Gastrocnemius medialis (tissue), 4 donors: ENCODE measurements around the gene EN1. TPM values are rescaled to one million over a fixed set of nuclear protein-coding genes. Genes with fewer than 3 reads are reported as not detected.
A peak's percentile ranks its signal among the peaks of the same experiment; 100 is the strongest.

Experiments
- ATAC-seq, 2 donors: fragments of 150-250 bp; one replicate each; pipeline ENCODE4 v1.9.1; 2016
- DNase-seq, 2 donors: peaks; one replicate each; pipeline ENCODE4 v3.0.0-alpha.2; 2019
- H3K27ac ChIP-seq, 4 donors: fragments of 200-600 bp; sonication (generic); 1 replicate in 1 of 4; 2 replicates in 3 of 4; pipeline ENCODE4 v1.5.1; 2016 to 2018; ENCODE audit warnings: mild to moderate bottlenecking in 2 of 4, moderate library complexity in 1 of 4
- H3K27me3 ChIP-seq, 3 donors: fragments of 200-600 bp; sonication (generic) in 2 of 3; 1 replicate in 1 of 3; 2 replicates in 2 of 3; pipeline versions ENCODE4 v1.5.1 to v1.6.0; 2016 to 2019; ENCODE audit warnings: mild to moderate bottlenecking in 1 of 3, moderate library complexity in 1 of 3
- H3K36me3 ChIP-seq, 2 donors: fragments of 200-600 bp; sonication (generic) in 1 of 2; one replicate each; pipeline ENCODE4 v1.5.1; 2017 to 2018
- H3K4me1 ChIP-seq, 2 donors: fragments of 200-600 bp; sonication (generic) in 1 of 2; one replicate each; pipeline ENCODE4 v1.5.1; 2016 to 2017; ENCODE audit warnings: mild to moderate bottlenecking in 2 of 2
- H3K4me3 ChIP-seq, 4 donors: fragments of 200-600 bp; sonication (generic) in 3 of 4; 1 replicate in 1 of 4; 2 replicates in 3 of 4; pipeline ENCODE4 v1.5.1; 2016 to 2019; ENCODE audit warnings: mild to moderate bottlenecking in 2 of 4
- H3K9me3 ChIP-seq, 3 donors: fragments of 200-600 bp; sonication (generic) in 2 of 3; 1 replicate in 1 of 3; 2 replicates in 2 of 3; pipeline ENCODE4 v1.5.1; 2016 to 2019
- POLR2A ChIP-seq, 2 donors: fragments of 450-650 bp; IDR thresholded peaks; one replicate each; pipeline ENCODE4 v1.6.1; 2017; ENCODE audit warnings: antibody characterized with exemption in 2 of 2, mild to moderate bottlenecking in 2 of 2, moderate library complexity in 2 of 2
- in situ Hi-C, 4 donors: fragments of 200-750 bp; cut with MboI; loops; one replicate each; pipeline versions ENCODE4 v1.15.0 to v1.8.0; 2017; ENCODE audit warnings: low sequenced_read_pairs in 4 of 4
- intact Hi-C: fragments of 100-400 bp; cut with DNase I; formaldehyde crosslinking; loops from one replicate; pipeline ENCODE4 v1.15.1; 2023; ENCODE audit warnings: low total_unique reads
- total RNA-seq, 4 donors: library from RNA; depleted of rRNA; stranded (reverse); fragments of >200 nt; gene quantifications; one replicate each; pipeline versions ENCODE4 v1.1.0 to v1.2.3, GENCODE V29; 2016
- TF ChIP-seq, protein P1 (sequence below), 5 experiments: fragments of 450-650 bp in 3 of 5; fragments of 200-600 bp in 2 of 5; sonication (generic) in 2 of 5; IDR thresholded peaks in 4 of 5; conservative IDR thresholded peaks in 1 of 5; 1 replicate in 4 of 5; 2 replicates in 1 of 5; pipeline ENCODE4 v1.5.1; 2016 to 2019; ENCODE audit warnings: antibody characterized with exemption in 5 of 5, mild to moderate bottlenecking in 3 of 5, moderate library complexity in 3 of 5

Gene EN1
- total RNA-seq, 4 donors from 2014 or later, result 3.9 to 11.0 (median 6.7) TPM

- H3K36me3 ChIP-seq, result no peaks in the 10 kb centered on the region
- no peaks in the 10 kb centered on the region for H3K9me3 ChIP-seq
- DNase-seq, result no peak
- intact Hi-C loops (loop anchor here (2.0 to 10.0 kb wide), 3 partner anchors 537 to 1035 kb away; partner anchors contain the start of genes DDX18 and PTPN4), in situ Hi-C loops (loop anchor here (5.0 to 25.0 kb wide), 6 partner anchors 85 to 812 kb away; no protein-coding TSS in a partner anchor)
- no peak for ATAC-seq
- H3K27ac ChIP-seq, result peak overlapping the region; percentile 92 to 97 (median 96)
- TF ChIP-seq, protein P1, sequence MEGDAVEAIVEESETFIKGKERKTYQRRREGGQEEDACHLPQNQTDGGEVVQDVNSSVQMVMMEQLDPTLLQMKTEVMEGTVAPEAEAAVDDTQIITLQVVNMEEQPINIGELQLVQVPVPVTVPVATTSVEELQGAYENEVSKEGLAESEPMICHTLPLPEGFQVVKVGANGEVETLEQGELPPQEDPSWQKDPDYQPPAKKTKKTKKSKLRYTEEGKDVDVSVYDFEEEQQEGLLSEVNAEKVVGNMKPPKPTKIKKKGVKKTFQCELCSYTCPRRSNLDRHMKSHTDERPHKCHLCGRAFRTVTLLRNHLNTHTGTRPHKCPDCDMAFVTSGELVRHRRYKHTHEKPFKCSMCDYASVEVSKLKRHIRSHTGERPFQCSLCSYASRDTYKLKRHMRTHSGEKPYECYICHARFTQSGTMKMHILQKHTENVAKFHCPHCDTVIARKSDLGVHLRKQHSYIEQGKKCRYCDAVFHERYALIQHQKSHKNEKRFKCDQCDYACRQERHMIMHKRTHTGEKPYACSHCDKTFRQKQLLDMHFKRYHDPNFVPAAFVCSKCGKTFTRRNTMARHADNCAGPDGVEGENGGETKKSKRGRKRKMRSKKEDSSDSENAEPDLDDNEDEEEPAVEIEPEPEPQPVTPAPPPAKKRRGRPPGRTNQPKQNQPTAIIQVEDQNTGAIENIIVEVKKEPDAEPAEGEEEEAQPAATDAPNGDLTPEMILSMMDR (IDR thresholded peaks at IDR 0.05 in 4 of 5, conservative IDR thresholded peaks at IDR 0.05 in 1 of 5), result no peak
- no peak for TF ChIP-seq POLR2A (IDR thresholded peaks at IDR 0.05)
- peaks cover 0 to 6% (median 0%) of the 10 kb centered on the region in 3 donors for H3K27me3 ChIP-seq
- peaks cover 0 to 10% of the 10 kb centered on the region in 2 donors for H3K4me1 ChIP-seq
- H3K4me3 ChIP-seq, result peak overlapping the region; percentile 56 to 93 (median 80)
Observed at GRCh38 chr2:118849226-118850167, 2.0 kb upstream of the EN1 start.

DNA sequence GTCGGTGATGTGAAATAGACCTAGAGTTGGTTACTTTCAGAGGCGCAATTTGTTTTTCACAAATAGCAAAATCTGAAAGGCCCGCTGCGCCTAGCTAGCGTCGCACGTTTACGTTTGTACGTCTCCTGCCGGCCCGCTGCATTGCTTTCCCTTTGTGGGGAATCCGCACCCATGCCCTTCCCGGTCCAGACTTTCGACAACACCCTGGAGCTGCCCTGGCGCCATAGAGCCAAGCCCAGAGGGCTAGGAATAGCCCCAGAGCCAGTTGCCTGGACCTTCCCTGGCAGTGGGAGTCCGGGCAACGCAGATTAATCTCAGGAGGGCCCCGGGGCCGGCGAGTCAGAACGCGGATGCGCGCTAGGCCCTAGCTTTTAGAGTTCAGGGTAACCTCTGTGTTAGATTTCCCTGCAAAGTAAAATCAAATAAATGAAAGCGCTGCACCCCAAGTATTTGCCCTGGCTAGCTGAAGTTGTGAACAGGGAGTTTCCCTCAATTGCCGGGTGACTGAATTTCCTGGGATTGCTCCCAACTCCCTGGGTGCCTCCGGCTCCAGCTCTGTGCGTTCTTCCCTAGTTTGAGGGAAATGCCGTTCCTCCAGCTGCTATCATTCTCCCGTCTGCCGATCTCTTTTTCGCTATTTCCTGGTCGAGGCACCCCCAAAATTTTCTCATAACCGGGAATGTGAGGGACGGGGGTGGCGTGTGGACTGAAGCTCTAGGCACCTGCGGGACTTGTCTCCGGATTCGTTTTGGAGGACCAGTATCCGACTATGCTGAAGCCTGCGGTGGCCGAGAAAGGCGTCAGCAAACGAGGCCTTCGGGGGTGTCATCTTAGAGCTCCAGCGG is 1.2 kb upstream of the EN1 start:
- Histone ChIP-seq H3K4me1 (peaks cover 7% of the 10 kb centered on the region in 2 donors), H3K36me3 (no peaks in the 10 kb centered on the region), H3K9me3 (no peaks in the 10 kb centered on the region), H3K27me3 (peaks cover 0 to 6% (median 0%) of the 10 kb centered on the region in 3 donors), H3K4me3 (peak overlapping the region; percentile 56 to 93 (median 80)), H3K27ac (peak overlapping the region; percentile 92 to 97 (median 96))
- intact Hi-C loops, result loop anchor here (5.0 kb wide), 1 partner anchor 909 kb away; the partner anchor contains the start of gene PTPN4
- TF ChIP-seq POLR2A (IDR thresholded peaks at IDR 0.05), result no peak
- TF ChIP-seq, protein P1 (IDR thresholded peaks at IDR 0.05 in 4 of 5, conservative IDR thresholded peaks at IDR 0.05 in 1 of 5), result no peak
- in situ Hi-C loops, result loop anchor here in 1 of 4 donors (10.0 kb wide), 1 partner anchor 534 kb away; no protein-coding TSS in a partner anchor
- peak; percentile 4 to 7 for ATAC-seq
- peak in 1 of 2 donors; percentile 76 for DNase-seq

- H3K27me3 ChIP-seq, result no peaks in the 10 kb centered on the region
- in situ Hi-C loops, result loop anchor here in 1 of 4 donors (10.0 kb wide), 1 partner anchor 533 kb away; no protein-coding TSS in a partner anchor
- ATAC-seq, result peak; percentile 46 to 52
Observed at GRCh38 chr2:118847762-118848172, 319 bp upstream of the EN1 start.

More at GRCh38 chr2:118847762-118848172, 319 bp upstream of the EN1 start:
- TF ChIP-seq POLR2A (IDR thresholded peaks at IDR 0.05), result peak; percentile 83 to 86
- TF ChIP-seq, protein P1 (IDR thresholded peaks at IDR 0.05 in 4 of 5, conservative IDR thresholded peaks at IDR 0.05 in 1 of 5), result no peak
- intact Hi-C loops, result loop anchor here (5.0 kb wide), 1 partner anchor 910 kb away; the partner anchor contains the start of gene PTPN4
- H3K4me3 ChIP-seq, result peak overlapping the region; percentile 56 to 93 (median 80)
- H3K36me3 ChIP-seq, result no peaks in the 10 kb centered on the region
- H3K4me1 ChIP-seq, result peaks cover 5 to 9% of the 10 kb centered on the region in 2 donors
- DNase-seq, result peak; percentile 88 to 94
- peak overlapping the region; percentile 92 to 97 (median 96) for H3K27ac ChIP-seq
- H3K9me3 ChIP-seq, result no peaks in the 10 kb centered on the region
